ENCODE measurements around the gene GAS2L2. TPM values are rescaled to one million over a fixed set of nuclear protein-coding genes. Genes with fewer than 3 reads are reported as not detected.

The GAS2L2 gene
- total RNA-seq, 1 experiment from 2014 or later: not detected

DNA sequence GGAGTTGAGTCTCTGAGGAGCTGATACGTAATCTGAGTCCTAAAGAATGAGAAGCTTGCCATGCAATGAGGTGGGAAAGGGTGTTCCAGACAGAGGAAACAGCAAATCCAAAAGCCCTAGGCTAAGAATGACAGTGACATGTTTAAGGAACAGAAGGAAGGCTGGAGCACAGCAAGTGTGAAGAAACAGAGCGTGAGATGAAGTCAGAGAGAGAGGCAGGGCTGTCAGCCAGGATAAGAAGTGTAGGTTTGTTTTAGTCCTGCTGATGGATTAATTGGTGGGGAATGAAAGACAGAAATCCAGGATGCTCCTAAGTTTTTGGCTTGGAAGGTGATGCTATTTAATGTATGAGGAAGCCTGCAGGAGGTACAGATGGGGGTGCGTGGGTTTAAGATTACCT lies 27.9 kb upstream of the GAS2L2 start:
- ATAC-seq: no peak
- ChIA-PET POLR2A (no interaction called here), CTCF (interaction anchor here (0.6 kb wide), 1 partner anchor 23 kb away, joined by 10 read pairs; no protein-coding TSS in a partner anchor)
- in situ Hi-C loops (cut with HindIII; ENCODE audit: low pct_unique_long_range_greater_than_20kb, low sequenced_read_pairs) (no loop called here), intact Hi-C loops (cut with micrococcal nuclease; ENCODE audit: unreplicated experiment) (no loop called here)
- Histone ChIP-seq H3K27me3 (ENCODE audit: control insufficient read depth, insufficient read depth, low read length) (no peaks in the 10 kb centered on the region), H3K27ac (ENCODE audit: low read length) (no peak overlapping the region), H3K36me3 (ENCODE audit: control insufficient read depth, insufficient read depth, low read length) (no peaks in the 10 kb centered on the region), H3K4me3 (ENCODE audit: low read depth in 2 of 2, low read length in 2 of 2) (no peak overlapping the region), H3K4me1 (ENCODE audit: control insufficient read depth, insufficient read depth, low read length) (peaks cover 4% of the 10 kb centered on the region), H3K9me3 (ENCODE audit: control insufficient read depth, insufficient read depth, low read depth, low read length) (no peaks in the 10 kb centered on the region)
- no TSS peak for BruUV-seq (replicated peaks)
- TF ChIP-seq TCF7L2 (IDR thresholded peaks at IDR 0.05; ENCODE audit: low read depth, low read length): no peak
- no peak for TF ChIP-seq SIN3A (IDR thresholded peaks at IDR 0.05; ENCODE audit: borderline replicate concordance, insufficient read depth, low read depth, low read length)
- no peak for TF ChIP-seq POLR2AphosphoS5 (IDR thresholded peaks at IDR 0.05; ENCODE audit: low read depth, low read length)
- TF ChIP-seq, protein P1, sequence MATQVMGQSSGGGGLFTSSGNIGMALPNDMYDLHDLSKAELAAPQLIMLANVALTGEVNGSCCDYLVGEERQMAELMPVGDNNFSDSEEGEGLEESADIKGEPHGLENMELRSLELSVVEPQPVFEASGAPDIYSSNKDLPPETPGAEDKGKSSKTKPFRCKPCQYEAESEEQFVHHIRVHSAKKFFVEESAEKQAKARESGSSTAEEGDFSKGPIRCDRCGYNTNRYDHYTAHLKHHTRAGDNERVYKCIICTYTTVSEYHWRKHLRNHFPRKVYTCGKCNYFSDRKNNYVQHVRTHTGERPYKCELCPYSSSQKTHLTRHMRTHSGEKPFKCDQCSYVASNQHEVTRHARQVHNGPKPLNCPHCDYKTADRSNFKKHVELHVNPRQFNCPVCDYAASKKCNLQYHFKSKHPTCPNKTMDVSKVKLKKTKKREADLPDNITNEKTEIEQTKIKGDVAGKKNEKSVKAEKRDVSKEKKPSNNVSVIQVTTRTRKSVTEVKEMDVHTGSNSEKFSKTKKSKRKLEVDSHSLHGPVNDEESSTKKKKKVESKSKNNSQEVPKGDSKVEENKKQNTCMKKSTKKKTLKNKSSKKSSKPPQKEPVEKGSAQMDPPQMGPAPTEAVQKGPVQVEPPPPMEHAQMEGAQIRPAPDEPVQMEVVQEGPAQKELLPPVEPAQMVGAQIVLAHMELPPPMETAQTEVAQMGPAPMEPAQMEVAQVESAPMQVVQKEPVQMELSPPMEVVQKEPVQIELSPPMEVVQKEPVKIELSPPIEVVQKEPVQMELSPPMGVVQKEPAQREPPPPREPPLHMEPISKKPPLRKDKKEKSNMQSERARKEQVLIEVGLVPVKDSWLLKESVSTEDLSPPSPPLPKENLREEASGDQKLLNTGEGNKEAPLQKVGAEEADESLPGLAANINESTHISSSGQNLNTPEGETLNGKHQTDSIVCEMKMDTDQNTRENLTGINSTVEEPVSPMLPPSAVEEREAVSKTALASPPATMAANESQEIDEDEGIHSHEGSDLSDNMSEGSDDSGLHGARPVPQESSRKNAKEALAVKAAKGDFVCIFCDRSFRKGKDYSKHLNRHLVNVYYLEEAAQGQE (IDR thresholded peaks at IDR 0.05; ENCODE audit: insufficient read depth in 1 of 2, low read depth in 2 of 2, low read length in 1 of 2): no peak
- TF ChIP-seq, protein P2, sequence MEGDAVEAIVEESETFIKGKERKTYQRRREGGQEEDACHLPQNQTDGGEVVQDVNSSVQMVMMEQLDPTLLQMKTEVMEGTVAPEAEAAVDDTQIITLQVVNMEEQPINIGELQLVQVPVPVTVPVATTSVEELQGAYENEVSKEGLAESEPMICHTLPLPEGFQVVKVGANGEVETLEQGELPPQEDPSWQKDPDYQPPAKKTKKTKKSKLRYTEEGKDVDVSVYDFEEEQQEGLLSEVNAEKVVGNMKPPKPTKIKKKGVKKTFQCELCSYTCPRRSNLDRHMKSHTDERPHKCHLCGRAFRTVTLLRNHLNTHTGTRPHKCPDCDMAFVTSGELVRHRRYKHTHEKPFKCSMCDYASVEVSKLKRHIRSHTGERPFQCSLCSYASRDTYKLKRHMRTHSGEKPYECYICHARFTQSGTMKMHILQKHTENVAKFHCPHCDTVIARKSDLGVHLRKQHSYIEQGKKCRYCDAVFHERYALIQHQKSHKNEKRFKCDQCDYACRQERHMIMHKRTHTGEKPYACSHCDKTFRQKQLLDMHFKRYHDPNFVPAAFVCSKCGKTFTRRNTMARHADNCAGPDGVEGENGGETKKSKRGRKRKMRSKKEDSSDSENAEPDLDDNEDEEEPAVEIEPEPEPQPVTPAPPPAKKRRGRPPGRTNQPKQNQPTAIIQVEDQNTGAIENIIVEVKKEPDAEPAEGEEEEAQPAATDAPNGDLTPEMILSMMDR (IDR thresholded peaks at IDR 0.05): no peak
- DNase-seq (ENCODE audit: low read depth, low spot score): no peak

DNA sequence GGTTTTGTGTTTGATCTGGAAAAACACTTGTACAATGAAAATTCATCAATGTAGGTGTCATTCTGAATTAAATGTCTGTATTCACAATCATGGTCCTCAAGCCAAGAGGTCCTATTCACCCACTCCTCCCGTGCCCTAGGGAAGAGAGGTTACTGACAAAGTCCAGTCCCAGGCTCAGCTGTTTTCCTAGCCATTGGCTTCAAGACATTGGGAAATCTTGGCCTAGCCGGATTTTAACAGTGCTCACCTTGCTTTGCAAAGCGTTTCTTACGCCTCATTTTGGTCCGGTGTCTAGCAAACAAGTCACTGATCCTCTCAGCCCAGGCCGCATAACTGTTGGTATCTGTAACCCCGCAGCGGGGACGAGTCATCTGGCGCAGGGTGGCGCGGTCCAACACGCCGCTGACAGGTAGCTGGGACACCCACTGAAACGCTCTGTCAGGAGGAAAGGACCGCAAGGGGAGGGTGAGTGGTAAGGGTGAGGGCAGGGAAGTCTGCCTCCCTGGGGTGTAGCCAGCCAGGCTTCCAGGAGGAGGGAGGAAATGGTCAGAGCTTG lies 25.7 kb upstream of the GAS2L2 start:
- Histone ChIP-seq H3K9me3 (ENCODE audit: control insufficient read depth, insufficient read depth, low read depth, low read length) (no peaks in the 10 kb centered on the region), H3K4me1 (ENCODE audit: control insufficient read depth, insufficient read depth, low read length) (peaks cover 12% of the 10 kb centered on the region), H3K36me3 (ENCODE audit: control insufficient read depth, insufficient read depth, low read length) (no peaks in the 10 kb centered on the region), H3K27ac (ENCODE audit: low read length) (no peak overlapping the region), H3K27me3 (ENCODE audit: control insufficient read depth, insufficient read depth, low read length) (no peaks in the 10 kb centered on the region), H3K4me3 (ENCODE audit: low read depth in 2 of 2, low read length in 2 of 2) (no peak overlapping the region)
- BruUV-seq (replicated peaks): no TSS peak
- ChIA-PET CTCF (no interaction called here), POLR2A (no interaction called here)
- in situ Hi-C loops (cut with HindIII; ENCODE audit: low pct_unique_long_range_greater_than_20kb, low sequenced_read_pairs) (no loop called here), intact Hi-C loops (cut with micrococcal nuclease; ENCODE audit: unreplicated experiment) (no loop called here)
- DNase-seq (ENCODE audit: low read depth, low spot score): no peak
- no peak for ATAC-seq
- TF ChIP-seq TCF7L2 (IDR thresholded peaks at IDR 0.05; ENCODE audit: low read depth, low read length) (no peak), SIN3A (IDR thresholded peaks at IDR 0.05; ENCODE audit: borderline replicate concordance, insufficient read depth, low read depth, low read length) (no peak), POLR2AphosphoS5 (IDR thresholded peaks at IDR 0.05; ENCODE audit: low read depth, low read length) (no peak)
- TF ChIP-seq, protein P2 (IDR thresholded peaks at IDR 0.05): no peak
- TF ChIP-seq, protein P1 (IDR thresholded peaks at IDR 0.05; ENCODE audit: insufficient read depth in 1 of 2, low read depth in 2 of 2, low read length in 1 of 2): no peak

All from Panc1 (cell line).